Activated T-cell treated with anti-CD3 and anti-CD28 coated beads, Interleukin-2, amount 50 U/mL, for 1 hour (primary cell): ENCODE measurements around the gene IGF2BP1.

ENCODE experiments used
- DNase-seq: peaks from one replicate; pipeline ENCODE4 v3.0.0-alpha.2; 2020

The IGF2BP1 gene

DNA sequence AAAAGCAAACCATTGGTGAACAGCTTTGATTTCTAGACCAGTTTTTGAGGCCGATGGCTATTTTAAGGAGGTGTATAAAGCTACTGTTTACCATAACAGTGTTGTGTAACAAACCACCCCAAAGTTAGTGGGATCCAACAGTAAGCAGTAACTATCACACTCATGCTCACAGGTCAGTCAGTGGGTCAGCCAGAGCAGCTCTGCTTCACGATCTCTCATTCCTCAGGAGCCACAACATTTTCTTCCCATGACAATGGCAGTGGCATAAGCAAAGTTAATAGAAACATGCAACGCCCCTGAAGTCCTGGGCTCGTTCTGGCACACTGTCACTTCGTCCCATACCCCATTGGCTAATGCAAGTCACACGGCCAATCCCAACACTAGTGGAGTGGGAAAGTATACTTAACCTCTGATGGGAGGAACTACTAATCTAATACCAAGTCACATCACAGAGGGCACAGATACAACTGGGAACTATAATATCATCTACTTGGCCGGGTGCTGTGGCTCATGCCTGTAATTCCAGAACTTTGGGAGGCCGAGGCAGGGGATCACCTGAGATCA is 107.4 kb downstream of the IGF2BP1 start:
- DNase-seq, result no peak
